Activated CD8-positive, alpha-beta T cell treated with anti-CD3 and anti-CD28 coated beads, Interleukin-2, amount 10 ng/mL, durations not matched to agents 7 days and 5 days (primary cell): ENCODE data around the gene SPHK2. TPM values are rescaled to one million over a fixed set of nuclear protein-coding genes. Genes with fewer than 3 reads are reported as not detected.

ENCODE experiments used
- ATAC-seq: fragments of 150-1000 bp; cut with Tn5 transposase; one replicate; pipeline ENCODE4 v1.10.0; 2021; ENCODE audit warnings: moderate library complexity
- CTCF ChIA-PET: fragments of 350-600 bp; sonication (Branson Sonifier 250); formaldehyde crosslinking; loops from one replicate; lab custom pipeline; 2021; ENCODE audit warnings: antibody characterized with exemption; lab: Charles Lee
- POLR2A ChIA-PET: fragments of 350-600 bp; sonication (Branson Sonifier 250); formaldehyde crosslinking; loops from one replicate; lab custom pipeline; 2021; ENCODE audit warnings: antibody characterized with exemption; lab: Charles Lee
- DNase-seq: peaks from one replicate; pipeline ENCODE4 v3.0.0-alpha.2; 2020
- H3K27ac Mint-ChIP-seq: one replicate; pipeline ENCODE4 v1.8.0; 2021; ENCODE audit warnings: mild to moderate bottlenecking, mixed read lengths
- H3K27me3 Mint-ChIP-seq: one replicate; pipeline ENCODE4 v1.8.0; 2021; ENCODE audit warnings: low read depth, mixed read lengths
- H3K36me3 Mint-ChIP-seq: one replicate; pipeline ENCODE4 v1.8.0; 2021; ENCODE audit warnings: low read depth, mixed read lengths
- H3K4me1 Mint-ChIP-seq: one replicate; pipeline ENCODE4 v1.8.0; 2021; ENCODE audit warnings: low read depth, mixed read lengths
- H3K4me3 Mint-ChIP-seq: one replicate; pipeline ENCODE4 v1.8.0; 2021; ENCODE audit warnings: mild to moderate bottlenecking, mixed read lengths
- H3K9me3 Mint-ChIP-seq: one replicate; pipeline ENCODE4 v1.8.0; 2022; ENCODE audit warnings: mixed read lengths; ENCODE audit not compliant: insufficient read depth
- total RNA-seq, 2 experiments: library from RNA; stranded (reverse); gene quantifications; one replicate each; pipeline ENCODE4 v1.2.3, GENCODE V29; 2021

The SPHK2 gene
- total RNA-seq, 2 experiments from 2014 or later = 33.0 to 33.1 TPM

- Mint-ChIP-seq H3K27me3 (no peaks in the 10 kb centered on the region), H3K4me1 (peaks cover 39% of the 10 kb centered on the region), H3K9me3 (no peaks in the 10 kb centered on the region), H3K27ac (peak overlapping the region; percentile 96), H3K36me3 (no peaks in the 10 kb centered on the region), H3K4me3 (peak overlapping the region; percentile 97)
- ChIA-PET CTCF (no interaction called here), POLR2A (no interaction called here)
- ATAC-seq (no peak), DNase-seq (no peak)
These were observed 19.6 kb downstream of the SPHK2 start for GRCh38 chr19:48638831-48639381.

GRCh38 chr19:48639483-48640375 lies 20.4 kb downstream of the SPHK2 start:
- peak overlapping the region; percentile 97 for H3K4me3 Mint-ChIP-seq
- POLR2A ChIA-PET = no interaction called here
- peaks cover 39% of the 10 kb centered on the region for H3K4me1 Mint-ChIP-seq
- H3K36me3 Mint-ChIP-seq = no peaks in the 10 kb centered on the region
- CTCF ChIA-PET = no interaction called here
- no peaks in the 10 kb centered on the region for H3K9me3 Mint-ChIP-seq
- no peaks in the 10 kb centered on the region for H3K27me3 Mint-ChIP-seq
- H3K27ac Mint-ChIP-seq = peak overlapping the region; percentile 96
- no peak for DNase-seq
- ATAC-seq = no peak

- Mint-ChIP-seq H3K27ac (no peak overlapping the region), H3K9me3 (no peaks in the 10 kb centered on the region), H3K4me3 (no peak overlapping the region), H3K27me3 (no peaks in the 10 kb centered on the region), H3K36me3 (no peaks in the 10 kb centered on the region), H3K4me1 (peaks cover 44% of the 10 kb centered on the region)
- ChIA-PET CTCF (interaction anchor here (0.8 kb wide), 1 partner anchor 33 kb away, joined by 3 read pairs; no protein-coding TSS in a partner anchor), POLR2A (interaction anchor here (2.9 kb wide), 1 partner anchor 23 kb away, joined by 12 read pairs; the partner anchor contains the start of genes RPL18 and SPHK2)
- ATAC-seq = no peak
- no peak for DNase-seq
These were observed 22.5 kb downstream of the SPHK2 start for GRCh38 chr19:48641850-48642249.

GRCh38 chr19:48642862-48643261 lies 23.6 kb downstream of the SPHK2 start:
- Mint-ChIP-seq H3K27ac (no peak overlapping the region), H3K9me3 (no peaks in the 10 kb centered on the region), H3K27me3 (no peaks in the 10 kb centered on the region), H3K4me1 (peaks cover 46% of the 10 kb centered on the region), H3K36me3 (no peaks in the 10 kb centered on the region), H3K4me3 (no peak overlapping the region)
- ATAC-seq = no peak
- CTCF ChIA-PET = no interaction called here
- POLR2A ChIA-PET = interaction anchor here (2.9 kb wide), 1 partner anchor 24 kb away, joined by 12 read pairs; the partner anchor contains the start of genes RPL18 and SPHK2
- no peak for DNase-seq

- H3K27ac Mint-ChIP-seq = no peak overlapping the region
These were observed 25.0 kb downstream of the SPHK2 start for GRCh38 chr19:48644355-48644754.

GRCh38 chr19:48644839-48645619 lies 25.7 kb downstream of the SPHK2 start:
- Mint-ChIP-seq H3K9me3 (no peaks in the 10 kb centered on the region), H3K4me3 (peak overlapping the region; percentile 79), H3K36me3 (no peaks in the 10 kb centered on the region), H3K4me1 (peaks cover 43% of the 10 kb centered on the region), H3K27me3 (no peaks in the 10 kb centered on the region), H3K27ac (peak overlapping the region; percentile 76)
- DNase-seq (peak; percentile 87), ATAC-seq (peak; percentile 60)
- CTCF ChIA-PET = interaction anchor here (0.6 to 3.0 kb wide), 21 partner anchors 11 to 348 kb away, joined by 3 to 36 read pairs (median 6); partner anchors contain the start of genes GYS1, HSD17B14 and RUVBL2
- POLR2A ChIA-PET = interaction anchor here (0.7 to 1.9 kb wide), 5 partner anchors 8 to 309 kb away, joined by 3 to 9 read pairs (median 4); partner anchors contain the start of genes BAX, DBP, PPP1R15A and RPL18

More at GRCh38 chr19:48644355-48644754, 25.0 kb downstream of the SPHK2 start:
- Mint-ChIP-seq H3K4me3 (no peak overlapping the region), H3K36me3 (no peaks in the 10 kb centered on the region), H3K9me3 (no peaks in the 10 kb centered on the region), H3K4me1 (peaks cover 42% of the 10 kb centered on the region), H3K27me3 (no peaks in the 10 kb centered on the region)
- ChIA-PET CTCF (interaction anchor here (0.6 to 3.0 kb wide), 8 partner anchors 13 to 150 kb away, joined by 3 to 36 read pairs (median 10); partner anchors contain the start of genes RPL18 and SPHK2), POLR2A (interaction anchor here (0.5 to 1.3 kb wide), 2 partner anchors 8 to 31 kb away, joined by 3 to 5 read pairs; partner anchors contain the start of gene DBP)
- no peak for ATAC-seq
- DNase-seq = no peak

- H3K4me1 Mint-ChIP-seq = peaks cover 44% of the 10 kb centered on the region
These were observed 26.3 kb downstream of the SPHK2 start for GRCh38 chr19:48645620-48646000.

GRCh38 chr19:48646001-48646721 lies 26.9 kb downstream of the SPHK2 start, which contains the start of gene CA11:
CA11 (minus strand) TSS chr19:48646187; CDS start chr19:48645632, 555 bp downstream.
- DNase-seq (peak; percentile 93), ATAC-seq (peak; percentile 90)
- CTCF ChIA-PET = interaction anchor here (0.8 to 3.0 kb wide), 22 partner anchors 12 to 347 kb away, joined by 3 to 36 read pairs (median 6); partner anchors contain the start of genes GYS1, HSD17B14 and RUVBL2
- Mint-ChIP-seq H3K9me3 (no peaks in the 10 kb centered on the region), H3K27me3 (no peaks in the 10 kb centered on the region), H3K4me3 (peak within 1 kb of the TSS; percentile 79), H3K36me3 (no peaks in the 10 kb centered on the region), H3K4me1 (peaks cover 46% of the 10 kb centered on the region), H3K27ac (peak within 1 kb of the TSS; percentile 76)
- POLR2A ChIA-PET = interaction anchor here (0.6 to 1.9 kb wide), 5 partner anchors 9 to 308 kb away, joined by 3 to 9 read pairs (median 4); partner anchors contain the start of genes BAX, DBP, RPL18 and SPHK2

More at GRCh38 chr19:48645620-48646000, 26.3 kb downstream of the SPHK2 start:
- Mint-ChIP-seq H3K9me3 (no peaks in the 10 kb centered on the region), H3K36me3 (no peaks in the 10 kb centered on the region), H3K27me3 (no peaks in the 10 kb centered on the region), H3K27ac (peak overlapping the region; percentile 76), H3K4me3 (peak overlapping the region; percentile 79)
- DNase-seq = no peak
- CTCF ChIA-PET = interaction anchor here (0.8 to 3.0 kb wide), 23 partner anchors 11 to 348 kb away, joined by 3 to 36 read pairs (median 6); partner anchors contain the start of genes GYS1, HSD17B14 and RUVBL2
- ATAC-seq = no peak
- POLR2A ChIA-PET = interaction anchor here (0.7 to 1.9 kb wide), 6 partner anchors 8 to 309 kb away, joined by 3 to 9 read pairs (median 4); partner anchors contain the start of genes BAX, DBP, PPP1R15A and RPL18

- Mint-ChIP-seq H3K27me3 (no peaks in the 10 kb centered on the region), H3K4me3 (peak overlapping the region; percentile 79), H3K9me3 (no peaks in the 10 kb centered on the region), H3K4me1 (peaks cover 46% of the 10 kb centered on the region), H3K27ac (peak overlapping the region; percentile 65), H3K36me3 (no peaks in the 10 kb centered on the region)
- CTCF ChIA-PET = interaction anchor here (1.2 to 2.4 kb wide), 9 partner anchors 12 to 197 kb away, joined by 4 to 20 read pairs (median 6); no protein-coding TSS in a partner anchor
- POLR2A ChIA-PET = interaction anchor here (0.6 to 1.9 kb wide), 4 partner anchors 9 to 289 kb away, joined by 3 to 9 read pairs (median 5); partner anchors contain the start of genes DBP, RPL18 and SPHK2
- DNase-seq = no peak
- ATAC-seq = no peak
These were observed 27.5 kb downstream of the SPHK2 start for GRCh38 chr19:48646722-48647216.

- POLR2A ChIA-PET = no interaction called here
- Mint-ChIP-seq H3K4me1 (peaks cover 51% of the 10 kb centered on the region), H3K36me3 (no peaks in the 10 kb centered on the region), H3K4me3 (no peak overlapping the region), H3K9me3 (no peaks in the 10 kb centered on the region), H3K27ac (peak overlapping the region; percentile 10), H3K27me3 (no peaks in the 10 kb centered on the region)
- CTCF ChIA-PET = no interaction called here
- no peak for DNase-seq
- ATAC-seq = no peak
These were observed 28.8 kb downstream of the SPHK2 start for GRCh38 chr19:48648134-48648533.
